OCI-LY7 (cell line): ENCODE results near the gene QRFP. TPM values are rescaled to one million over a fixed set of nuclear protein-coding genes. Genes with fewer than 3 reads are reported as not detected.

Source experiments
- BruUV-seq: library from RNA; stranded (reverse); fragments of 400-500 nt; replicated peaks from 2 replicates; lab custom pipeline; 2021; lab: Mats Ljungman, UMichigan
- CTCF ChIA-PET: fragments of 300-600 bp; sonication (Branson Sonifier 250); formaldehyde crosslinking; loops from one replicate; lab custom pipeline; 2022; ENCODE audit warnings: antibody characterized with exemption; ENCODE audit not compliant: unreplicated experiment; lab: Charles Lee
- POLR2A ChIA-PET: fragments of 300-600 bp; sonication (Branson Sonifier 250); formaldehyde crosslinking; loops from one replicate; lab custom pipeline; 2022; ENCODE audit warnings: antibody characterized with exemption; lab: Charles Lee
- DNase-seq: peaks from one replicate; pipeline ENCODE4 v3.0.0-alpha.2; 2015; ENCODE audit warnings: low spot score
- H2AFZ ChIP-seq: fragments of 200-600 bp; sonication (generic), shearing (Covaris generic); 2 replicates; pipeline ENCODE4 v1.6.1; 2014; ENCODE audit warnings: mild to moderate bottlenecking, antibody characterized with exemption, low read length, moderate library complexity
- H3K27ac ChIP-seq: fragments of 200-600 bp; sonication (generic); 2 replicates; pipeline ENCODE4 v1.5.1; 2014; ENCODE audit warnings: mixed run types, low read depth, mild to moderate bottlenecking, moderate library complexity, low read length, inconsistent platforms; ENCODE audit not compliant: poor library complexity, severe bottlenecking
- H3K36me3 ChIP-seq: fragments of 200-600 bp; sonication (generic); 2 replicates; pipeline ENCODE4 v1.6.1; 2014; ENCODE audit warnings: mild to moderate bottlenecking, antibody characterized with exemption, low read length, moderate library complexity, mixed read lengths; ENCODE audit not compliant: insufficient read depth
- H3K4me1 ChIP-seq: fragments of 200-600 bp; sonication (generic); 2 replicates; pipeline ENCODE4 v1.5.1; 2014; ENCODE audit warnings: mild to moderate bottlenecking, low read length; ENCODE audit not compliant: insufficient read depth, poor library complexity, severe bottlenecking
- H3K4me2 ChIP-seq: fragments of 200-600 bp; sonication (generic); 2 replicates; pipeline ENCODE4 v1.6.1; 2014; ENCODE audit warnings: mild to moderate bottlenecking, low read length
- H3K4me3 ChIP-seq: fragments of 200-600 bp; sonication (generic); 2 replicates; pipeline ENCODE4 v1.5.1; 2014; ENCODE audit warnings: mild to moderate bottlenecking, low read depth, low read length; ENCODE audit not compliant: poor library complexity, severe bottlenecking
- H3K79me2 ChIP-seq: fragments of 200-600 bp; sonication (generic); 2 replicates; pipeline ENCODE4 v1.6.1; 2016; ENCODE audit warnings: low read depth, mild to moderate bottlenecking, low read length, moderate library complexity, mixed read lengths; ENCODE audit not compliant: insufficient read depth
- H3K9me2 ChIP-seq: fragments of 200-600 bp; sonication (generic); 2 replicates; pipeline ENCODE4 v1.6.1; 2016; ENCODE audit warnings: mild to moderate bottlenecking, low read length, mixed read lengths; ENCODE audit not compliant: insufficient read depth
- H3K9me3 ChIP-seq: fragments of 200-600 bp; sonication (generic); 2 replicates; pipeline ENCODE4 v1.6.1; 2014; ENCODE audit warnings: mild to moderate bottlenecking, mixed run types, low read length, mixed read lengths
- H4K20me1 ChIP-seq: fragments of 200-600 bp; sonication (generic); 2 replicates; pipeline ENCODE4 v1.6.1; 2014; ENCODE audit warnings: mild to moderate bottlenecking, antibody characterized with exemption, low read length, moderate library complexity, mixed read lengths; ENCODE audit not compliant: insufficient read depth
- CTCF ChIP-seq: fragments of 200-600 bp; sonication (generic); conservative IDR thresholded peaks from 2 replicates; pipeline ENCODE4 v1.5.1; 2014; ENCODE audit warnings: mild to moderate bottlenecking, antibody characterized with exemption, low read length, moderate library complexity, mixed read lengths
- EZH2phosphoT487 ChIP-seq: fragments of 200-600 bp; sonication (generic); IDR thresholded peaks from 2 replicates; pipeline ENCODE4 v1.6.1; 2018; ENCODE audit warnings: low read depth, borderline replicate concordance, mild to moderate bottlenecking, mixed run types, antibody characterized with exemption, low read length, moderate library complexity, mixed read lengths
- intact Hi-C: fragments of 100-400 bp; cut with micrococcal nuclease; formaldehyde crosslinking; loops from one replicate; pipeline ENCODE4 v1.10.0; 2022; ENCODE audit not compliant: unreplicated experiment
- total RNA-seq, 2 experiments: library from RNA; depleted of rRNA in 1 of 2; stranded (reverse); fragments of >200 nt in 1 of 2; shearing (Covaris generic) in 1 of 2; gene quantifications; 2 replicates each; pipeline ENCODE4 v1.2.3, GENCODE V29; 2014 to 2022

The QRFP gene
- total RNA-seq, 2 experiments from 2014 or later, result not detected

- no peaks in the 10 kb centered on the region for H3K9me2 ChIP-seq
- ChIA-PET POLR2A (interaction anchor here (0.6 kb wide), 1 partner anchor 17 kb away, joined by 4 read pairs; no protein-coding TSS in a partner anchor), CTCF (no interaction called here)
- TF ChIP-seq EZH2phosphoT487, result no peak
- no peak for TF ChIP-seq CTCF
- intact Hi-C loops, result no loop called here
- H3K27ac ChIP-seq, result no peak overlapping the region
- no TSS peak for BruUV-seq
- H3K36me3 ChIP-seq, result no peaks in the 10 kb centered on the region
- no peaks in the 10 kb centered on the region for H3K9me3 ChIP-seq
- no peaks in the 10 kb centered on the region for H3K79me2 ChIP-seq
- H3K4me1 ChIP-seq, result no peaks in the 10 kb centered on the region
- no peak overlapping the region for H3K4me3 ChIP-seq
- no peaks in the 10 kb centered on the region for H4K20me1 ChIP-seq
- no peak for DNase-seq
- H3K4me2 ChIP-seq, result no peak overlapping the region
- no peak overlapping the region for H2AFZ ChIP-seq
Observed at GRCh38 chr9:130900701-130901497, 4.3 kb upstream of the QRFP start.

- Histone ChIP-seq H3K9me3 (no peaks in the 10 kb centered on the region), H2AFZ (no peak overlapping the region), H3K4me2 (no peak overlapping the region), H3K4me3 (no peak overlapping the region), H3K4me1 (no peaks in the 10 kb centered on the region), H3K36me3 (no peaks in the 10 kb centered on the region), H3K27ac (no peak overlapping the region), H3K79me2 (no peaks in the 10 kb centered on the region), H3K9me2 (no peaks in the 10 kb centered on the region), H4K20me1 (no peaks in the 10 kb centered on the region)
- ChIA-PET CTCF (no interaction called here), POLR2A (no interaction called here)
- no peak for DNase-seq
- TF ChIP-seq EZH2phosphoT487 (no peak), CTCF (no peak)
- intact Hi-C loops, result no loop called here
- no TSS peak for BruUV-seq
Observed at GRCh38 chr9:130899051-130899748, 2.6 kb upstream of the QRFP start.

GRCh38 chr9:130898552-130898852 lies 1.9 kb upstream of the QRFP start:
- ChIA-PET POLR2A (no interaction called here), CTCF (no interaction called here)
- no peak for DNase-seq
- Histone ChIP-seq H3K4me1 (no peaks in the 10 kb centered on the region), H3K4me3 (no peak overlapping the region), H2AFZ (no peak overlapping the region), H3K9me3 (no peaks in the 10 kb centered on the region), H3K36me3 (no peaks in the 10 kb centered on the region), H3K27ac (no peak overlapping the region), H3K79me2 (no peaks in the 10 kb centered on the region), H3K9me2 (no peaks in the 10 kb centered on the region), H3K4me2 (no peak overlapping the region), H4K20me1 (no peaks in the 10 kb centered on the region)
- no TSS peak for BruUV-seq
- no peak for TF ChIP-seq CTCF
- TF ChIP-seq EZH2phosphoT487, result no peak
- intact Hi-C loops, result no loop called here
